GM12891 (cell line): ENCODE data around the gene POLR2F. TPM values are rescaled to one million over a fixed set of nuclear protein-coding genes. Genes with fewer than 3 reads are reported as not detected.
A peak's percentile ranks its signal among the peaks of the same experiment; 100 is the strongest.

Source experiments
- DNase-seq: peaks from one replicate; pipeline ENCODE4 v3.0.0; 2011; ENCODE audit warnings: low spot score; ENCODE audit not compliant: insufficient read length
- FAIRE-seq: peaks from 2 replicates; lab custom pipeline; 2011; peaks lifted over from hg19 to GRCh38; lab: Jason Lieb, UNC
- PAX5 ChIP-seq: IDR thresholded peaks from 2 replicates; pipeline ENCODE4 v1.6.1; 2011; ENCODE audit warnings: low read length, moderate library complexity, mild to moderate bottlenecking; ENCODE audit not compliant: insufficient read depth, severe bottlenecking
- POLR2A ChIP-seq: IDR thresholded peaks from 2 replicates; pipeline ENCODE4 v1.6.1; 2011; ENCODE audit warnings: low read depth, low read length, control low read depth
- POLR2AphosphoS5 ChIP-seq: IDR thresholded peaks from 2 replicates; pipeline ENCODE4 v1.6.1; 2011; ENCODE audit warnings: low read depth, low read length, control low read depth
- POU2F2 ChIP-seq: IDR thresholded peaks from 2 replicates; pipeline ENCODE4 v1.6.1; 2011; ENCODE audit warnings: low read depth, mild to moderate bottlenecking, control low read depth, low read length, moderate library complexity
- SPI1 ChIP-seq: IDR thresholded peaks from 2 replicates; pipeline ENCODE4 v1.6.1; 2011; ENCODE audit warnings: low read depth, low read length, control low read depth
- TAF1 ChIP-seq: IDR thresholded peaks from 2 replicates; pipeline ENCODE4 v1.6.1; 2011; ENCODE audit warnings: low read depth, low read length, control low read depth
- polyA plus RNA-seq: library from polyadenylated mRNA; unstranded; fragments of >200 nt; gene quantifications from one replicate; pipeline ENCODE4 v1.2.1, GENCODE V29; 2012; ENCODE audit warnings: low read depth, missing spikeins, inconsistent platforms; ENCODE audit not compliant: missing spikeins

Gene POLR2F
- 84.4 TPM for polyA plus RNA-seq

GRCh38 chr22:37953437-37954179, at the start of gene POLR2F, which contains the start of gene C22orf23:
POLR2F (plus strand) TSS chr22:37953699; CDS start chr22:37953788, 89 bp downstream.
C22orf23 (minus strand) TSS chr22:37953601; CDS start chr22:37953149, 452 bp downstream.
- peak; percentile 100 for FAIRE-seq
- TF ChIP-seq POLR2AphosphoS5, result peak; percentile 80
- TF ChIP-seq SPI1, result no peak
- no peak for TF ChIP-seq PAX5
- TF ChIP-seq POU2F2, result no peak
- TF ChIP-seq POLR2A, result peak; percentile 80
- TF ChIP-seq TAF1, result peak; percentile 61; the same call in 1 of the 2 replicates
- peak; percentile 98 for DNase-seq

- DNase-seq (no peak), FAIRE-seq (peak; percentile 56)
- no peak for TF ChIP-seq POLR2AphosphoS5
Measured at GRCh38 chr22:37904572-37905533, 48.6 kb upstream of the POLR2F start.

GRCh38 chr22:37905534-37906363, 47.8 kb upstream of the POLR2F start, which contains the start of gene MICALL1:
MICALL1 (plus strand) TSS chr22:37906297; CDS start chr22:37906423, 126 bp downstream.
- DNase-seq, result peak; percentile 94
- FAIRE-seq, result peak; percentile 94
- peak; percentile 26 for TF ChIP-seq PAX5
- TF ChIP-seq POLR2AphosphoS5, result no peak
- TF ChIP-seq TAF1, result no peak
- no peak for TF ChIP-seq SPI1
- TF ChIP-seq POU2F2, result no peak
- no peak for TF ChIP-seq POLR2A

- DNase-seq, result peak; percentile 65
- TF ChIP-seq SPI1 (no peak), PAX5 (no peak), POLR2A (no peak), POLR2AphosphoS5 (no peak), TAF1 (no peak), POU2F2 (no peak)
- peak; percentile 50 for FAIRE-seq
Measured at GRCh38 chr22:37906364-37907008, 47.0 kb upstream of the POLR2F start.

DNA sequence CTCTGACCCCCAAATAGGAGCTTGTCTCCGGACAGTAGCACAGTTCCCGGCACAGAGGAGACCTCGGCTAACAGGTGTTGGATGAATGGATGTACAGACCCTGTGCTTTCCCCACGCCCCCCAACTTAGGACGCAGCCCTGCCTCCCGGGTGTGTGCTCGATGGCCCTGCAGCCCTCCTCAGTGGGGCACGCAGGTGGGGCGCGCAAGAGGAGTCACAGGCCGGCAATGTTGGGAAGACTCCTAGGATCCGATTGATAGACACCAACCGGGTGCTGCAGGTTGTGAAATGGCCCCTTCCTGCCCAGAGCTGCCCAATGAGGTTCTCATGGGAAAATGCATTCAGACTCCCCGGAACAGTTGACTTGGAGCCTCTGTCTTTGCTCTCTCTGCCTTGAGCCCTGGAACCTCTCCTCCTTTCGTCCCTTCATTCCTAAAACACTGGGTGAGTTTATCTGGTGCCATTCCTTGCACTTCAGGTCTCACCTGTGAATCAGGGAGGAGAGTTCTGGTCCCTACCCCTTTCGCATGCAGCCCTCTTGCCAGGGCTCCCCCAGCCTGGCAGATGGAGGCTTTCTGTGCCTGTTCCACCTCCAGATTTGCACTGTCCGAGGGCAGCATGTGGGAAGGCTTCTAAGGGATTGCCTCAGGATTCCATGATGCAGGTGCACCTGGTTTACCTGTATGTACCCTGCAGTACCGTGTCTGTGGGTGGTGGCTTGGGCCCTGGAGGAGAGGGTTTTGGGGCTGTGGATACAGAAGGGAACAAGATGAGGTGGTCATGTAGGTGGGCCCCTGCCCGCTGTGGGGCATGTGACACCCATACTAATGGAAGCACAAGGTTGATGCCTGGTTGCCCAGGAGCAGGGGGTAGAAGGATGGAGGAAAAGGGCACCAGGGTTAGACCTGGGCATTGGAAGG, 46.2 kb upstream of the POLR2F start:
- DNase-seq (no peak), FAIRE-seq (peak; percentile 43)
- TF ChIP-seq SPI1, result no peak
- TF ChIP-seq PAX5, result no peak
- TF ChIP-seq POU2F2, result no peak
- TF ChIP-seq POLR2AphosphoS5, result no peak
- TF ChIP-seq POLR2A, result no peak
- TF ChIP-seq TAF1, result no peak

DNA sequence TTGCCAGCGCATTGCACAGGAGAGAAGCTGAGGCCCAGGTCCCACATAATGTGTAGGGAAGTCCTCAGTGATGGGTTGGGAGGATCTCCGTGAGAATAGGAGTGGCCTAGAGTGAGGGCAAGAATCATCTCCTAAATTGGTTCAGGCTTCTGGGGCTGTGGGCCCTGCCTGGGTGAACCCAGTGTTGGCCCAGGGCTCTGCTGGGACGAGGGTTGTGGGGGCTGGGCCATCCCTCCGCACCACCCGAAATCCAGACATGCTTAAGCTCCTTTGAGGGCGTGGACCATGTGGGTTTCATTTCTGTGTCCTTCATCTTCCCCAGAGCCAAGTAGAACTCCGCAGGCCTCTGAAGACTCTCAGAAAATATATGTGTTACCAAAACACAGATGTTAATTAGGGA, 43.7 kb upstream of the POLR2F start:
- FAIRE-seq (no peak), DNase-seq (no peak)
- TF ChIP-seq POLR2AphosphoS5 (no peak), PAX5 (no peak)

- FAIRE-seq, result no peak
- TF ChIP-seq SPI1 (no peak), PAX5 (no peak), POLR2A (no peak), TAF1 (no peak), POU2F2 (no peak), POLR2AphosphoS5 (no peak)
- no peak for DNase-seq
Measured at GRCh38 chr22:37910890-37911672, 42.4 kb upstream of the POLR2F start.
